ENCODE data around the gene WNK4.

The WNK4 gene

GRCh38 chr17:42797067-42798007 is 16.9 kb downstream of the WNK4 start:
- no peak for DNase-seq (ENCODE audit: low spot score)

GRCh38 chr17:42798011-42798382 is 17.6 kb downstream of the WNK4 start:
- DNase-seq (ENCODE audit: low spot score) = no peak

- peak; percentile 89 for DNase-seq (ENCODE audit: low spot score)
These were observed 18.3 kb downstream of the WNK4 start, which contains the start of the genes CNTD1 and COA3 for GRCh38 chr17:42798383-42799380. TSS of gene CNTD1 (plus strand) at chr17:42798861. CDS start at chr17:42799068, 207 bp downstream. TSS of gene COA3 (minus strand) at chr17:42798704. CDS start at chr17:42798681, 23 bp downstream.

GRCh38 chr17:42803074-42803883 is 22.9 kb downstream of the WNK4 start:
- DNase-seq (ENCODE audit: low spot score) = no peak

GRCh38 chr17:42804918-42805367 is 24.5 kb downstream of the WNK4 start:
- no peak for DNase-seq (ENCODE audit: low spot score)

GRCh38 chr17:42806249-42806648 is 25.8 kb downstream of the WNK4 start:
- DNase-seq (ENCODE audit: low spot score) = no peak

GRCh38 chr17:42809250-42809649 is 28.8 kb downstream of the WNK4 start:
- peak; percentile 63 for DNase-seq (ENCODE audit: low spot score)

- no peak for DNase-seq (ENCODE audit: low spot score)
These were observed 34.4 kb downstream of the WNK4 start for GRCh38 chr17:42814633-42815399.

GRCh38 chr17:42817866-42818265 is 37.5 kb downstream of the WNK4 start:
- no peak for DNase-seq (ENCODE audit: low spot score)

- no peak for DNase-seq (ENCODE audit: low spot score)
These were observed 38.0 kb downstream of the WNK4 start for GRCh38 chr17:42818379-42818778.

- DNase-seq (ENCODE audit: low spot score) = peak; percentile 53
These were observed 39.6 kb downstream of the WNK4 start for GRCh38 chr17:42819939-42820535.

GRCh38 chr17:42821176-42821575 is 40.8 kb downstream of the WNK4 start:
- no peak for DNase-seq (ENCODE audit: low spot score)

- no peak for DNase-seq (ENCODE audit: low spot score)
These were observed 47.1 kb downstream of the WNK4 start for GRCh38 chr17:42827472-42827871.

- no peak for DNase-seq (ENCODE audit: low spot score)
These were observed 50.6 kb downstream of the WNK4 start for GRCh38 chr17:42830971-42831370.

GRCh38 chr17:42832213-42832933 is 52.0 kb downstream of the WNK4 start:
- DNase-seq (ENCODE audit: low spot score) = no peak

- DNase-seq (ENCODE audit: low spot score) = peak; percentile 90
These were observed 52.7 kb downstream of the WNK4 start, which contains the start of gene PSME3 for GRCh38 chr17:42832934-42833766. TSS of gene PSME3 (plus strand) at chr17:42833397. CDS start at chr17:42833632, 235 bp downstream.

- DNase-seq (ENCODE audit: low spot score) = no peak
These were observed 53.5 kb downstream of the WNK4 start for GRCh38 chr17:42833767-42834422.

- DNase-seq (ENCODE audit: low spot score) = no peak
These were observed 55.3 kb downstream of the WNK4 start for GRCh38 chr17:42835732-42836131.

All from cerebellar cortex (tissue), 1 donor.